PC-3 (cell line): ENCODE results near the gene PIP5K1C. TPM values are rescaled to one million over a fixed set of nuclear protein-coding genes. Genes with fewer than 3 reads are reported as not detected.

ENCODE experiments used
- ATAC-seq: fragments of 200-7000 bp; cut with Tn5 transposase; 2 replicates; pipeline ENCODE4 v1.9.1; 2020; ENCODE audit warnings: mild to moderate bottlenecking, moderate library complexity
- BruUV-seq: library from RNA; stranded (reverse); fragments of 400-500 nt; replicated peaks from 2 replicates; lab custom pipeline; 2021; lab: Mats Ljungman, UMichigan
- CTCF ChIA-PET: fragments of 300-600 bp; sonication (Branson Sonifier 250); formaldehyde crosslinking; loops from one replicate; lab custom pipeline; 2022; ENCODE audit warnings: antibody characterized with exemption; lab: Charles Lee
- POLR2A ChIA-PET: fragments of 300-600 bp; sonication (Branson Sonifier 250); formaldehyde crosslinking; loops from one replicate; lab custom pipeline; 2022; ENCODE audit warnings: antibody characterized with exemption; ENCODE audit not compliant: unreplicated experiment; lab: Charles Lee
- DNase-seq: peaks from one replicate; pipeline ENCODE4 v3.0.0-alpha.2; 2015
- H2AFZ ChIP-seq: fragments of 300-600 bp; sonication (generic); 2 replicates; pipeline ENCODE4 v1.6.0; 2016; ENCODE audit warnings: antibody characterized with exemption, low read length
- H3F3A ChIP-seq: fragments of 300-600 bp; sonication (generic); one replicate; pipeline ENCODE4 v1.6.0; 2017; ENCODE audit warnings: antibody characterized with exemption, low read length, control low read depth, mild to moderate bottlenecking; ENCODE audit not compliant: unreplicated experiment
- H3K27ac ChIP-seq: fragments of 300-600 bp; sonication (generic); 2 replicates; pipeline ENCODE4 v1.5.1; 2016; ENCODE audit warnings: mild to moderate bottlenecking, low read length
- H3K27me3 ChIP-seq: fragments of 300-600 bp; sonication (generic); 2 replicates; pipeline ENCODE4 v1.6.1; 2016; ENCODE audit warnings: low read length, mixed read lengths
- H3K36me3 ChIP-seq: fragments of 300-600 bp; sonication (generic); 2 replicates; pipeline ENCODE4 v1.6.1; 2016; ENCODE audit warnings: low read depth, mixed run types, low read length, mixed read lengths
- H3K4me1 ChIP-seq: fragments of 300-600 bp; sonication (generic); 2 replicates; pipeline ENCODE4 v1.5.1; 2016; ENCODE audit warnings: low read length; ENCODE audit not compliant: insufficient read depth
- H3K4me2 ChIP-seq: fragments of 300-600 bp; sonication (generic); 2 replicates; pipeline ENCODE4 v1.6.0; 2016; ENCODE audit warnings: low read length
- H3K4me3 ChIP-seq: fragments of 300-600 bp; sonication (generic); 2 replicates; pipeline ENCODE4 v1.5.1; 2016; ENCODE audit warnings: mild to moderate bottlenecking, low read length, mixed read lengths
- H3K79me2 ChIP-seq: fragments of 300-600 bp; sonication (generic); 2 replicates; pipeline ENCODE4 v1.6.1; 2017; ENCODE audit warnings: low read length, mixed read lengths
- H3K9ac ChIP-seq: fragments of 300-600 bp; sonication (generic); 2 replicates; pipeline ENCODE4 v1.6.0; 2016; ENCODE audit warnings: mild to moderate bottlenecking, low read length
- H3K9me2 ChIP-seq: fragments of 300-600 bp; sonication (generic); replicated peaks from 2 replicates; pipeline ENCODE4 v1.6.1; 2016; ENCODE audit warnings: mixed run types, low read length, mixed read lengths
- H3K9me3 ChIP-seq: fragments of 300-600 bp; sonication (generic); 2 replicates; pipeline ENCODE4 v1.6.1; 2016; ENCODE audit warnings: low read length, mixed read lengths
- H4K20me1 ChIP-seq: fragments of 300-600 bp; sonication (generic); 2 replicates; pipeline ENCODE4 v1.6.1; 2016; ENCODE audit warnings: low read length, mixed read lengths
- EZH2 ChIP-seq: fragments of 300-600 bp; sonication (generic); IDR thresholded peaks from one replicate; pipeline ENCODE4 v1.6.1; 2017; ENCODE audit warnings: antibody characterized with exemption, mild to moderate bottlenecking, low read length; ENCODE audit not compliant: unreplicated experiment
- EZH2phosphoT487 ChIP-seq: fragments of 300-600 bp; sonication (generic); IDR thresholded peaks from 2 replicates; pipeline ENCODE4 v1.6.1; 2018; ENCODE audit warnings: mild to moderate bottlenecking, antibody characterized with exemption, low read length, borderline replicate concordance
- intact Hi-C: fragments of 100-400 bp; cut with micrococcal nuclease; formaldehyde crosslinking; loops from 2 replicates; pipeline ENCODE4 v1.9.0; 2023
- total RNA-seq: library from RNA; depleted of rRNA; stranded (reverse); fragments of >200 nt; gene quantifications from 2 replicates; pipeline ENCODE4 v1.2.3, GENCODE V29; 2014
- TF ChIP-seq, protein P1 (sequence below): fragments of 300-600 bp; sonication (generic); conservative IDR thresholded peaks from 2 replicates; pipeline ENCODE4 v1.5.1; 2017; ENCODE audit warnings: antibody characterized with exemption, low read depth, mild to moderate bottlenecking, low read length

The PIP5K1C gene
- total RNA-seq, 1 experiment from 2014 or later = 16.1 TPM

DNA sequence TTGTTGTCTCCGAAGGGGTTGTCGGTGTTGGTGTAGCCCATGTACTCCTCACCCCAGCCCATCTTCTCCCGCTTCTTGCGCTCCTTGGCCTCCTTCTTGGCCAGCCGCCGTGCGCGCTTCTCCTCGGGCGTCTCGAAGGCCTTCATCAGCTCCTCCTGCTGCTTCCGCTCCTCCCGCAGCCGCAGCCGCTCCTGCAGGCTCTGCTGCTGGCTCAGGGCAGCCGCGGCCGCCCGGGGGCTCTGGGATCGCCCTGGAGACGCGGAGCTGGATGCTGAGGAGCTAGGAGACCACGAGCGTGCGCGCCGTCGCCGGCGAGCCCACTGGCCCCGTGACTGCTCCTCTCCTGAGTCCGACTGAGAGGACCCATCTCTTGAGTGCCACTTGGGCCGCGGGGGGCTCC lies 76.6 kb downstream of the PIP5K1C start:
- no peak overlapping the region for H3K4me2 ChIP-seq
- no peak overlapping the region for H2AFZ ChIP-seq
- no peaks in the 10 kb centered on the region for H3K9me2 ChIP-seq
- no peaks in the 10 kb centered on the region; the same call in 1 of the 2 replicates for H3K36me3 ChIP-seq
- H4K20me1 ChIP-seq = no peaks in the 10 kb centered on the region
- peaks cover 27% of the 10 kb centered on the region for H3K79me2 ChIP-seq
- ATAC-seq (no peak), DNase-seq (no peak)
- no peaks in the 10 kb centered on the region for H3K27me3 ChIP-seq
- TF ChIP-seq EZH2 = no peak
- TF ChIP-seq, protein P1, sequence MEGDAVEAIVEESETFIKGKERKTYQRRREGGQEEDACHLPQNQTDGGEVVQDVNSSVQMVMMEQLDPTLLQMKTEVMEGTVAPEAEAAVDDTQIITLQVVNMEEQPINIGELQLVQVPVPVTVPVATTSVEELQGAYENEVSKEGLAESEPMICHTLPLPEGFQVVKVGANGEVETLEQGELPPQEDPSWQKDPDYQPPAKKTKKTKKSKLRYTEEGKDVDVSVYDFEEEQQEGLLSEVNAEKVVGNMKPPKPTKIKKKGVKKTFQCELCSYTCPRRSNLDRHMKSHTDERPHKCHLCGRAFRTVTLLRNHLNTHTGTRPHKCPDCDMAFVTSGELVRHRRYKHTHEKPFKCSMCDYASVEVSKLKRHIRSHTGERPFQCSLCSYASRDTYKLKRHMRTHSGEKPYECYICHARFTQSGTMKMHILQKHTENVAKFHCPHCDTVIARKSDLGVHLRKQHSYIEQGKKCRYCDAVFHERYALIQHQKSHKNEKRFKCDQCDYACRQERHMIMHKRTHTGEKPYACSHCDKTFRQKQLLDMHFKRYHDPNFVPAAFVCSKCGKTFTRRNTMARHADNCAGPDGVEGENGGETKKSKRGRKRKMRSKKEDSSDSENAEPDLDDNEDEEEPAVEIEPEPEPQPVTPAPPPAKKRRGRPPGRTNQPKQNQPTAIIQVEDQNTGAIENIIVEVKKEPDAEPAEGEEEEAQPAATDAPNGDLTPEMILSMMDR = no peak
- TF ChIP-seq EZH2phosphoT487 = no peak
- H3K4me3 ChIP-seq = no peak overlapping the region
- peaks cover 5% of the 10 kb centered on the region; the same call in 1 of the 2 replicates for H3K4me1 ChIP-seq
- H3K9ac ChIP-seq = no peak overlapping the region
- intact Hi-C loops = no loop called here
- no peaks in the 10 kb centered on the region for H3F3A ChIP-seq
- ChIA-PET POLR2A (no interaction called here), CTCF (no interaction called here)
- no TSS peak for BruUV-seq
- H3K9me3 ChIP-seq = no peaks in the 10 kb centered on the region
- no peak overlapping the region for H3K27ac ChIP-seq

DNA sequence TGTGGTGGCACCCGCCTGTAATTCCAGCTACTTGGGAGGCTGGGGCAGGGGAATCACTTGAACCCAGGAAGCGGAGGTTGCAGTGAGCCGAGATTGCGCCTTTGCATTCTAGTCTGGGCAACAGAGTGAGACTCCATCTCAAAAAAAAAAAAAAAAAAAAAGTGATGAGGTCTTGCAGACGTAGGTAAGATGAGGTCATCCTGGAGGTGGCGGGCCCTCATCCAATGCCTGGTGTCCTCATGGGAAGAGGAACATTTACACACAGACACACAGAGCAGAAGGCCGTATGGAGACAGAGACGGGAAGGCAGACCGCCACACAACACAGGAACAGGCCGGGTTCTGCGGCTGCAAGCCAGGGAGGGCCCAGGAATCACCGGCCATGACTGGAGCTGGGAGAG lies 78.0 kb downstream of the PIP5K1C start:
- POLR2A ChIA-PET = no interaction called here

DNA sequence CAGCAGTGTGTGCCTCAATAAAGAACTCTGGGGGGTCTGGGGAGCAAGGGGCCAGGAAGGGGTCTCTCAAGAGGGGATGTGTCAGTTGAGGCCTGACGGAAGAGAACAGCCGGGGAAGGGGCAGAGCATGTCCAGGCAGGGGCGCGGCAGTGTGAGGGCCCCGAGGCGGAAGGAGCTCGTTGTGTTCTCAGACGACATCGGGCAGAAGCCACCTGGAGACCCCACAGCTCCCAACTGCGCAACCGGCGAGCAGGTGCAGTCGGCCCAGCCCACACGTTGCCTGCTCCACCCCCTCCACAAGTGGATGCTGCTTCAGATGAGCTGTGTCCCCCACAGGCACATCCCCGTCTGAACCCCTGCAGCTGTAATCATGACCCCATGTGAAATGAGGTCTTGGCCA lies 78.6 kb downstream of the PIP5K1C start:
- ChIA-PET POLR2A (no interaction called here), CTCF (no interaction called here)
- no peaks in the 10 kb centered on the region for H3K27me3 ChIP-seq
- no peaks in the 10 kb centered on the region for H3K9me3 ChIP-seq
- H3K79me2 ChIP-seq = peaks cover 27% of the 10 kb centered on the region
- no peaks in the 10 kb centered on the region for H3F3A ChIP-seq
- H3K9me2 ChIP-seq = no peaks in the 10 kb centered on the region
- H3K36me3 ChIP-seq = no peaks in the 10 kb centered on the region; the same call in 1 of the 2 replicates
- TF ChIP-seq EZH2phosphoT487 = no peak
- TF ChIP-seq, protein P1 = no peak
- TF ChIP-seq EZH2 = no peak
- intact Hi-C loops = no loop called here
- ATAC-seq (no peak), DNase-seq (no peak)
- no peak overlapping the region for H2AFZ ChIP-seq
- no peak overlapping the region for H3K4me3 ChIP-seq
- no TSS peak for BruUV-seq
- no peak overlapping the region for H3K27ac ChIP-seq
- no peak overlapping the region for H3K4me2 ChIP-seq
- H3K9ac ChIP-seq = no peak overlapping the region
- no peaks in the 10 kb centered on the region for H4K20me1 ChIP-seq
- peaks cover 5% of the 10 kb centered on the region; the same call in 1 of the 2 replicates for H3K4me1 ChIP-seq

More for the DNA sequence above, 78.0 kb downstream of the PIP5K1C start:
- no peaks in the 10 kb centered on the region for H3K27me3 ChIP-seq
- no peaks in the 10 kb centered on the region for H3K9me3 ChIP-seq
- H3F3A ChIP-seq = no peaks in the 10 kb centered on the region
- H3K4me3 ChIP-seq = no peak overlapping the region
- H3K4me2 ChIP-seq = no peak overlapping the region
- CTCF ChIA-PET = no interaction called here
- H3K79me2 ChIP-seq = peaks cover 27% of the 10 kb centered on the region
- H3K4me1 ChIP-seq = peaks cover 5% of the 10 kb centered on the region; the same call in 1 of the 2 replicates
- H4K20me1 ChIP-seq = no peaks in the 10 kb centered on the region
- BruUV-seq = no TSS peak
- H3K27ac ChIP-seq = no peak overlapping the region
- no peaks in the 10 kb centered on the region for H3K9me2 ChIP-seq
- H3K9ac ChIP-seq = no peak overlapping the region
- no peak overlapping the region for H2AFZ ChIP-seq
- no peak for DNase-seq
- intact Hi-C loops = no loop called here
- TF ChIP-seq EZH2 (no peak), EZH2phosphoT487 (no peak)
- TF ChIP-seq, protein P1 = no peak
- H3K36me3 ChIP-seq = no peaks in the 10 kb centered on the region; the same call in 1 of the 2 replicates
- no peak for ATAC-seq
